DMS114 treated with DMSO at 0.1 percent for 48 hours (cell line): ENCODE data around the gene EWSR1.
"Not testable (repeated sequence)": the region's sequence is repeated elsewhere in the genome, so short reads cannot be mapped to it uniquely, and the experiment has no call there.

ENCODE experiments used
- DNase-seq: peaks from one replicate; lab custom pipeline; 2025; ENCODE audit not compliant: unreplicated experiment; lab: John Stamatoyannopoulos, UW

EWSR1 gene

DNA sequence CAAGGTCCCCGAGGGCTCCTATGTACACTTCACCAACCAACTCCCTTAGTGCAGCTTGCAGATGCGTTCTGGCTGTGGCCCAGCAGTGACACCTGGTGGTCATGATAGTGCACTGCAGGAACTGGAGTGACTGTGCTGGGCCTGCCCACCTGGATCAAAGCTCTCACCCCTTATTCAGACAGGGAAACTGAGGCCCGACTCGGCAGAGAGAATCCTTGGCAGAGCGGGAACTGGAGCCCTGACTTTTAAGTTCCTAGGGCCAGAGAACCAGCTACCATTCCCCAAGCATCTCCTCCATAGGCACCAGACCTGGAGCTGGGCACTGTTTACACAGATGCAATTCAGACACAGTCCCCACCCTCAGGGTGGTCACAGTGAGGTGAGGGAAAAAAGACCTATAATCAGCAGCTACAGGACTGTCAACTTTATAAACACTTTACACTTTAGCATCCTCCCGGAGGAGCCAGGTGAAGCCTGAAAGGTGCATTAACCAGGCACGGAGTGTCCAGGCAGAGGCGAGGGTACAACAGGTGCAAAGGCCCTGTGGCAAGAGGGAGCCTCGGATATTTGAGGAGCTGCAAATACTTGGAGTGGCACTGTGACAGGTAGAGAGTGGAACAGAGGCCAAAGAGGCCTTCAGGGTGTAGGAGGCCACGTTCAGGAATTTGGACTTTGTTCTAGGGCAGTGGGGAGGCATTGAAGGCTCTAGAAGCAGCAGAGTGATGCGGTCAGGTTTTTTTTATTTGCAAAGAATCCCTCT, 22.3 kb upstream of the EWSR1 start:
- DNase-seq = peak; percentile 17

DNA sequence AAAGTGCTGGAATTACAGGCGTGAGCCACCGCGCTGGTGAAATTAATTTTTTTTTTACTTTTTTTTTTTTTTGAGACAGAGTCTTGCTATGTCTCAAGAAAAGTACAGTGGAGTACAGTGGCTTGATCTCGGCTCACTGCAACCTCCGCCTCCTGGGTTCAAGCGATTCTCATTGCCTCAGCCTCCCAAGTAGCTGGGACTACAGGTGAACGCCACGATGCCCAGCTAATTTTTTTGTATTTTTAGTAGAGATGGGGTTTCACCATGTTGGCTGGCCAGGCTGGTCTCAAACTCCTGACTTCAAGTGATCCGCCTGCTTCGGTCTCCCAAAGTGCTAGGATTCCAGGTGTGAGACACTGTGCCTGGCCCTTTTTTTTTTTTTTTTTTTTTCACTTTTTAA, 20.2 kb upstream of the EWSR1 start:
- DNase-seq = not testable (repeated sequence)

DNA sequence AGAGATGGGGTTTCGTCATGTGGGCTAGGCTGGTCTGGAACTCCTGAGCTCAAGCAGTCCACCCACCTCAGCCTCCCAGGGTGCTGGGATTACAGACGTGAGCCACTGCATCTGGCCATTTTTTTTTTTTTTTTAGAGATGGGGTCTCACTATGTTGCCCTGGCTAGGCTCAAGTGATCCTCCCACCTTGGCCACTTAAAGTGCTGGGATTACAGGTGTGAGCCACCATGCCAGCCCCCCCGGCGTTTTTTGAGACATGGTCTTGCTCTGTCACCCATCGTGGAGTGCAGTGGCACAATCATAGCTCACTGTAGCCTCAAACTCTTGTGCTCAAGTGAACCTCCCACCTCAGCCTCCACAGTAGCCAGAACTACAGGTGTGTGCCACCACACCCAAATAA, 16.8 kb upstream of the EWSR1 start:
- no peak for DNase-seq

DNA sequence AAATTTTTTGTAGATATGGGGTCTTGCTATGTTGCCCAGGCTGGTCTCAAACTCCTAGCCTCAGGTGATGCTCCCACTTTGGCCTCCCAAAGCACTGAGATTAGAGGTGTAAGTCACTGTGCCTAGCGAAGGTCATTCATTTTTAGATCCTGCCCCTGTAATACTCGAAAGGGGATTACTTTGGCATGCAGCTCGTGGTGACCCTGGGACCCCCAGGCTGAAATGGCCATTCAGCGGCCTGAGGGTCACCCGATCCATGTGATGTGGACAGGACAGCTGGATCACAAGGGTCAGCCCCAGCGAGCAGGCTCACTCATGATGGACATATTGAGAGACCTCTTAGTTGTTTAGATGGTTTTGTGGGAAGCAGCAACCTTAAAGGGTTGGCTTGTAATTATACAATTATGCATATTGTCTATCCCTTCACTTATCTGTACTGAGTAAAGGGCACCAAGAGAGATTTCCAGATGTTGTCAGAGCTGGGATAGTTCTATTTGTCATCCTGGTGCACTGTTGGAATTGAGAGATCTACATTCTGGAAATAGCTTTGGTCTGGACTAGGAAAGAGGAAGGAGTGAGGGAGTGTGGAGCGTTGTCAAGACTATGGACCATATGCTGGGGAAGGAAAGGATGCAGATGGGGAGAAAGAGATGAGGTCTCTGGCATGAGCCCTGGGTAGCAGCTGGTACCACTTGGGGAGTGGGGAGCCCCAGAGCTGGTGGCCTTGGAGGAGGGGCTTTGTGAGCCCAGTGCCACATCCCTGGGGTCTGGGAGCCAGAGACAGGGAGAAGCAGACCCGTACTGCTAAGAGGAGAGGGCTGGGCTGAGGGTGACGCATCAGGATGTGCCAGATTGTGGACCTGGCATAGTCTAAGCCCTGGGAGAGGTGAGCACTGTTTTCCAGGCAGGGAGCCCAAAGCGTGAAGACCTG, 15.8 kb upstream of the EWSR1 start:
- no peak for DNase-seq

DNA sequence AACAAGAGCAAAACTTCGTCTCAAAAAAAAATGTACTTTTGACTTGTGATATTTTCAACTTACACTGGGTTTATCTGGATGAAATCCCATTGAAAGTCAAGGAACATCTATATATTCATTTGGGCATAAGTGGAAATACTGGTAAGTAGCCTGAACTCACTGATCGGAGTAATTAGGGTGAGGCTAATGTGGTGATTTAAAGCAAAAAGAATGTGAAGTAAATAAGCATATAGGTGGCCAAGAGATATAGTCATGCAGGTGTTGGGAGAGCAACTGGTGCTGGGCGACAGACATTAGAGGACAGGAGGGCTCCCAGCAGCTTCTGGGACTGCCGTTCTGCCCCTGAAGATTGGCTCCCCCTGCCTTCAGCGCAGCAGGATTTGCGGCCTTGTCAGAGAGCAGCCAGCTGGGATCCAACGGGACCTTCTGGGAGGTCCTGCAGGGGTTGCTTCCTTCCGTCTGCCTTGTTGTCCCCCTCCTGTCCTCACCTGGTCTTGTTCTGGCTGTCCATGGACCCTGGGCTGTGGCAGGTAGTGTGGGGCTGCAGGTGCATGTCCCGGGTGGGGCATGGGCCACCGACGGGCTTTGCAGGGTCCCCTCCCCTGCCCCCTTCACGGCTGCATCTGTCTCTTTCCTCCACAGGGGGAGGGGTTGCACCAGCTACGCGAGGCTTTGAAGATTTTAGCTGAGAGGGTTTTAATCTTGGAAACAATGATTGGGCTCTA, 14.3 kb upstream of the EWSR1 start:
- DNase-seq = no peak

DNA sequence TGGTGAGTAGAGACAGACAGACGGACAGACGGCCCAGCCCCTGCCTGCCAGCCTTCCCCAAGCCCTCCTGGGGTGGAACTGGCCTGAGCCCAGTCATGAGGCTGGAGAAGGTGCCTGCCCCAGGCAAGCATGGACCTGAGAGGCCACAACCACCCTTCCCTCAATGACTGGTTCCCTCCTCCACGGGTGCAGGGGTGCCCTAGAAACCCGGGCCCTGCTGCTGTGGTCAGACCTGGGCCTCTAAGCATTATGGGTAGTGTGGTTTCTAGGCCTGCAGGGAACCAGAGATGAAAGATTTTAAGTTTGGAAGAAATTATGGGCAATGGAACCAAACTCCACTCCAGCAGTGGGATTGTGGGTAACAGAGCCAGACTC, 13.8 kb upstream of the EWSR1 start:
- DNase-seq = no peak

DNA sequence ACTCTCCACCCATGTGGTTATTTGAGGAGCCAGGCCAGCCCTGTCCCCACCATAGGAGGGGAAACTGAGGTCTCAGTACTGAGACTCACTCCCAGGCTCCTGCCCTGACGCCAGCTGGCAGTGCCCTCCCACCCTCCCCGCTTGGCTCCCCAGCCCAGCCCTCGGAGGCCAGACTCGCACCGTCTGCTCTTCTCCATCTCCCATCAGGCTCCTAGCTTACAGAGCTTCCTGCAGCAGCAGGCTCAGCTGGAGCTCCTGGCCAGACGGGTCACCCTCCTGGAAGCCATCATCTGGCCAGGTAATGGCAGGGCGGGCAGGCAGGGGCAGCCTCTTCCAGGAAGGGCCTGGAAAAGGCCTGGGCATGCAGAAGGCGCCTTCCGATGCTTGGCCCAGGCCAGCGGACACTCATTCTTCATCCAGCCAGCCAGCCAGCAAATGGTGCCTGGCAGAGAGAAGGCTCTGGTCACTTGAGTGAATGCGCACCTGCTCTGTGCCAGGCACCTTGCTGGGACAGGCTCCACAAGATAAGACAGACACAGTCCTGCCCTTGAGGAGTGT, 12.9 kb upstream of the EWSR1 start:
- DNase-seq = no peak

DNA sequence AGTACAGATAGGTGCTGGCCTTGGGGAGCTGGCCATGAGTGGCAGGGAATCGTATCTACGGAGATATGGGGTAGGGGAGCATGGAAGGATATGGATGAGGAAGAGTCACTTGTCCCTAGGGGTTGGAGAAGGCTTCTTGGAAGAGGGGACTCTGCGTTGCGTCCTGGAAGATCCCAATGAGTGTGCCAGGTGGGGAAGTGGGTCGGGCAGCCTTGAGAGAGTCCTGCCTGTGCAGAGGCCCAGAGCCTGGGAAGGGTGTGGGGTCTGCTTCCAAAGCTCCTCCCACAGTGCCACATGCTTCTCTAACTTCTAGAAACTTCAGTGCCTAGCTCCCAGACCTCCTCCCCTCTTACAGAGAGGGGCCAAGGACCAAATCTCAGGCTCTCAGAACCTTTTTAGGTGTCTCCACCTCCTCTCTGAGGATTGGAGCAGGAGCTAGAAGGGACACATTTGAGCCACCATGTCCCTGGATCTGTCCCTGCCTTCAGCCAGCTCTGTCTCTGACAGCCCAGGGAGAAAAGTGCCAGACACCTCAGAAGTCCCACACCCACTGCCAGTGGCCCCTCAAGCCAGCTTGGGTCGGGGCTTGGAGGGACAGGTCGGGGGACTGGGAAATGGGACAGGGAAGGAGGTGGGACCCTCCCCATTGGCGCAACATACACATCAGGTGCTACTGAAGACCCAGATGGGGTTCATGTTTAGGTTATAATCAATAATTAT, 11.3 kb upstream of the EWSR1 start:
- no peak for DNase-seq

DNA sequence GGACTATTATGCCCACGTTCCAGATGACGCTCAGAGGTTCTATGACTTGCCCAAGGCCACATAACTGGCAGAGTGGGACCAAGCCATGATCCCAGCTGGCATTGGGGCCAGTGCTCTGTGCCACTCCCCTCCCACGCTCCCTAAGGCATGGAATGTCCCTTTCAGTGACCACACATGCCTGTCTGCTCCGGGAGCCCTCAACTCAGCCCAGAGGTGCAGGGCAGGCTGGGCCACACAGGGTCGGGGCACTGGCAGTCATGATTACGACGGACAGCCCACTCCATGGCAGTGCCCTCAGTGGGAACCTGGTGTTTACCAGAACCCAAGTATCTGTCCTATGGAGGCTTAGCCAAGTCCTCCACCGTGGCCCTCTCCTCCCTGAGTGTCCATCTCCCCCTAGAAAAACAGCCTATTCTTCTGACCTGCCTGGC, 10.3 kb upstream of the EWSR1 start:
- DNase-seq = no peak

DNA sequence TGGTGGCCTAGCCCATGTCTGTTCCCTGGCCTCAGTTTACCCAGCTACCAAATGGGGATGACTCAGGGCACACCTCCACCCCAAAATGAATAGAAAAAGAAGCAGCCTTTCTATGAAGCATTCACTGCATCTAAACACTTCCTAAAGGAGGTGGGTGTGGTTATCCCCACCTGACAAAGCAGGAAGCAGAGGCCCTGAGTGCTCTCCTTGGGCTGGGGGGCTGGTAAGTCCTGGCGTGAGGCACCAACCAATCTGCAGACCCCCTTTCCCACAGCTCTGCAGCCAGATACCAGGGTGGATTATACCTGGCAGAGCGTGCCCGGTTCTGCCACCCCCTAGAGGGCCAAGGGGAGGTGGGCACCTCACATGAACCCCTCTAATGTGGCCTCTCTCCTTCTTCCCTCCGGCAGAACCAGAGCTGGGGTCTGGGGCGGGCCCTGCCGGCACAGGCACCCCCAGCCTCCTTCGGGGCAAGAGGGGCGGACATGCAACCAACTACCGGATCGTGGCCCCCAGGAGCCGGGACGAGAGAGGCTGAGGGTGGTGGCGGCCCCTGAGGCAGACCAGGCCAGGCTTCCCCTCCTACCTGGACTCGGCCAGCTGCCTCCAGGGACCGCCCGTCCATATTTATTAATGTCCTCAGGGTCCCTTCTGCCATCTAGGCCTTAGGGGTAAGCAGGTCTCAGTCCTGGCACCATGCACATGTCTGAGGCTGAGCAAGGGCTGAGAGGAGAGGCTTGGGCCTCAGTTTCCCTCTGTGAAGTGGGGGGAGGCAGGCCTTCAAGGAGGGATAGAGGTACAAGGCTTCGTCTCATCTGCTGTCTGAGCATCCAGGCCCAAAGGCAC, 9.4 kb upstream of the EWSR1 start:
- no peak for DNase-seq

DNA sequence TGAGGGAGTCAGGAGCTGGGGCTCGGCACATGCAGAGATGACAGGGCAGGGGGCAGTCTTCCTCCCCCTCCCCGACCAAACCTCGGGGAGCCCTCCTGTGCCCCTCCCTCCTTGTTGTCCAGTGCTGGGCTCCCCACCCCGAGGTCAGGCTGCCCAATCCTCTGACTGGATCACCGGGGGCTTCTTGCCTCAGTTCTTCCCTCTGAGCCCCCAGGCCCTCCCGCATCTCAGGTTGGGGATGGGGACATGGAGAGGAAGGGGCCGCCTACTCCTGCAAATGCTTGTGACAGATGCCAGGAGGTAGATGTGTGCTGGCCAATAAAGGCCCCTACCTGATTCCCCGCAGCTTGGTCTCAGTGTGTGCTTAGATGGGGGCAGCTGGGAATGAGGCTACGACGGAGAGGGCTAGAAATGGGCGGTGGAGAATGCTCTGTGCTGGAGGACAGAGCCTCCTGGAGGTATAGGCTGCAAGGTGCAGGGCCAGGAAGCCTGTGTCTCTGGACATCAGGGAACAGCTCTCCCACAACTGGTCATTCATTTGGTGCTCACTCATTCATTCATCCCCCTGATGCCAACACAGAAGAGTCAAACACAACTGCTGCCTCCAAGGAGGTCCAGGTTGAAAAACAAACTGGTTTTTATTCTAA, 8.7 kb upstream of the EWSR1 start:
- DNase-seq = no peak

DNA sequence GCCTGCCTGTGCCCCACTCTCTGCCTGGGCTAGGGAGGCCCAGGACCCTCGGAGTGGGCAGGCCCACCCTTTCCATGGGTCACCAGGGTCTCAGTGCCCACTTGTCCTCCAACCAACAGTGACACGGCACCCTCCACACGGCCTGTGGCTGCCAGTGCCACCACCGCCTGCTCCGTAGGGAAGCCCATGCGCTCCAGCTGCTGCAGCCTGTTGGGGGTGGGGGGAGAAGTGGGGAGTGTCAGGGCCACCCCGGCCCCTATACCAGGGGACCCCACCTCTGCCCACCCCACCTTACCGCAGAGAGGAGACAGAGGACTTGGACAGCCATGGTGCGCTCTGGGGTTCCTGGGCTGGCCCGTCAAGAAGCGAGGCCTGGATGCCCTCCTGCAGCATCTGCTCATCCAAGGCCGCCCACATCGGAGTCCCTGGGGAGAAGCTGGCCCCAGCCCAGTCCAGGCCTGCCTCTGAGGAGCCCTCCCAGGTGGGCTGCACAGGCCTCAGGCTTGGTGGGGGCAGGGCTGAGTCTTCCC, 8.0 kb upstream of the EWSR1 start:
- no peak for DNase-seq

DNA sequence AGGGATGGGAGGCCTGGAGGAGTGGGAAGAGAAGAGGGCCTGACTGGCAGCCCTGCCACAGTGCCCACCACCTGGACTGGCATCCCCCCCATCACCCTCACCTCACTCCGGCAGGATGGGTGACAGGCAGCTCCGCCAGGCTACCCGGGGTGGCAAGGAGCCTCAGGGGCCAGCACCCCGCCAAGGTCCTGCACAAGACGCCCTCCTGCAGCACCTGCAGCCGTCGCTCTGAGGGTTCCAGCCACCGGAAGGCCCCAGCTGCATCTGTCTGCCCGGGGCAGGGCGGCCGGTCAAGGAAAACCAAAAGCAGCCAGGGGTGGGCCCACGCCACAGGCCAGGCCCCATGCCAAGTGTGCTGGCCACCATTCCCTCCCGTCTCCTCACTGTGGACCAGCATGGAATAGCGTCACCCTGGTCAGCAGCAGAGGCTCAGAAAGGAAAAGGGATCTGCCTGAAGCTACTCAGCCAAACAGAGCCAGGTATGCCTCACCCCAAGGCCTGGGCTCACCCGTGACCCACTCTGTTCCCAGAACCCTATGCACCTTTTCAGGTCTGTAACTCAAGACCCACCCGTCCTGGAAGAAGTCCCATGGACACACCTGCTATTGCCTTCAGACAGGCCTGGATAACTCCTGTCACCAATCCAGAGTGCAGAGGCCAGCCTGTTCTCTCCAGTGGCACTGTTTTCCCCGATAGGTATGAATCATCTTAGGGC, 7.3 kb upstream of the EWSR1 start:
- DNase-seq = no peak

DNA sequence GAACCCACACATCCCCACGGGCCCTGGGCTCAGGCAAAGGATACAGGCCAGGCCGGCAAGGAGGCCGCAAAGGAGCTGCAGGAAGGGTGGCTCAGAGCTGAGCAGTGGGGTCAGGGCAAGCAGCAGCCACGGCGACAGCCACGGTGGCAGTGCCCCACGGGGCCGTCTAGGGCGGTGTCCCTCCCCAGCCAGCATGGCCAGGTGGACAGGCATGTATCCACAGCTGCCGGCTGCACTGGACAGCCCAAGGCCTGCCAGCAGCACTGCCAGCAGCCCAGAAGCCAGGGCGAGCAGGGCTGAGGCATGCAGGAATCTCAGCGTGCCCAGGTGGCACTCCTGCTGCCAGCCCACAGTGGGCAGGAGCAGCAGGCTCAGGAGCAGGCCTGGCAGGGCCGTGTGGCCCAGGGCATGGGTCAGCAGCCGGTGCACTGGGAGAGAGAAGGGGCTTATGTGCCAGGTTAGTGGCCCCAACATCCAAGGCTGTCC, 4.2 kb upstream of the EWSR1 start:
- DNase-seq = no peak

DNA sequence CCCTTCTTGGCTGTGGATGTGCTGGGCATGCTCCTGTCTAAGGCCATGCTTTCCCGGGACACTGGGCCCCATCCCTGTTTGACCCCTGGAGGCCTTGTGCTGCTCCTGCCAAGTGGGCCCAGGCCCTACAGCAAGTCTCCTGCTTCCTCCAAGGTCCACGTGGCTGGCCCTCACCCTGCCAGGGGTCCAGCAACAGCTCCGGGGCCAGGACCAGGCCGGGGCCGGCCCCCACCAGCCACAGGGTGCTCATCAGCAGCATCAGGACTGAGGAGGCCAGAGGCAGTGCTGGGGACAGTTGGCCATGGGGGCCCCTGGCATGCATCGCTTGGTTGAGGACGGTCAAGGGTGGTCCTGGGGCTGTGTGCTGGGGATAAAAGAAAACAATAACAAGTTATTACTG, 2.8 kb upstream of the EWSR1 start:
- no peak for DNase-seq

DNA sequence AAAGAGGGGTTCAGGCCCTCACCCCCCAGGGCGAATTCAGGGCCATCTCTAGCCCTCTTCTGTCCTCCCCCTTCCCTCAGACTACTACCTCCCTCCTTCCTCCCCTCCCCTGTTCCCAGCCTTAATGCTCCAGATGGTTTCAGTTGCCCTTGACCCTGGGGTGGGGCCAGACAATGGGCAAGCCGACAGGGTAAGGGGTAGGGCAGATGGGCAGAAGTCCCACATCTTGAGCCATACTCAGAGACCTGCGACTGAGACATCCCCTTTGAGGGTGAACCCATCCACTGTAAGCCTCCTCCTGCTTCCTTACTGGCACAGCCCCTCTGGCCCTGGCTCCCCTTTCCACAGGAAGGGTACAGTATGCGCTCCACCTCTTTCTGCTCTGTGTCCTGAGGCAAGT, 2.1 kb upstream of the EWSR1 start:
- DNase-seq = no peak

DNA sequence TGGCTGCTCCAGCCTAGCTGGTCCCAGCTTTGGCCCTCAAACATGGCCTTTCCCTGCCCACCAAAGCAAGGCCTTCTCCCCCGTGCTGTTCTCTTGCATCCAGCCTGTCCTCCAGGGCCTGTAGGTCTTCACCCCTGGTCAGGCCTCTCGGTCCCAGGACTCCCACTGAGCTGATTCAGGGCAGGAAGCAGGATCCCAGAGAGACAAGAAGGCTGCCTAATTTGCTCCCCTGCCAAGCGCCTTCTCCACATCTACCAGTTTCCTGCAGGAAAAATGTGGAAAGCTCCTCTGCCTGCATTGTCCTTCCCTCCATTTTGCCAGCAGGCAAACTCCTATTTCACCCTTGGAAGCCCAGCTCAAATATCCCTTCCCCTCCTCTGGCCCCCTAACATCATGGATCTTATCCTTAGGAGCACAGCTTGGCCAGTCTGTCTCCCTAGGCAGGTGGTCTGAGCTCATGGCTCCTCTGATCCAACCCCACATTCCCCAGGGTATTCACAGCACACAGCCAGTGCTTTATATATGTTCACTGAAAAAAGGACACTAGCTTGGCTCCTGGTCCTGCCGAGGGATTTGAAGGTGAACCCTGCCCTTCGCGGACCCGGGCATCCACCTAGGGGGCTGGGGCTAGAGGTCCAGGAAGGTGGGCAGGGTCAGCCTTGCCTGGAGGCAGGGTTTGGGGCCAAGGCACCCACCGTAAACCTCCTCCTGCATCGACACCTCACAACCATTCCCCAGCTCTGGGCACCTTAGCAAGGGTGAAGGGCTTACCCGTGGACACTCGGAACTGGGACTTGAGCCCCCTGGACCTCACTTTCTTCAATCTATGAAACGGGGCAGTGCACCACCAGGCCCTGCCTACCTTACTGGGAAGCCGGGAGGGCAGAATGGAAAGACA, 1.3 kb upstream of the EWSR1 start:
- DNase-seq = no peak
